ENCODE results near the gene THOC6.

The THOC6 gene

GRCh38 chr16:3023669-3024478 is at the start of gene THOC6, which contains the start of gene HCFC1R1:
Gene THOC6 (plus strand): TSS chr16:3024035. CDS start chr16:3024327, 292 bp downstream.
Gene HCFC1R1 (minus strand): TSS chr16:3023942. CDS start chr16:3023941, 1 bp downstream.
- peak; percentile 96 for DNase-seq

- no peak for DNase-seq
Observed at GRCh38 chr16:2974319-2975056, 49.3 kb upstream of the THOC6 start.

GRCh38 chr16:2975161-2975795 is 48.6 kb upstream of the THOC6 start:
- no peak for DNase-seq

GRCh38 chr16:2976201-2976600 is 47.6 kb upstream of the THOC6 start:
- DNase-seq, result no peak

GRCh38 chr16:2976673-2977072 is 47.2 kb upstream of the THOC6 start:
- no peak for DNase-seq

- no peak for DNase-seq
Observed at GRCh38 chr16:2977440-2977839, 46.4 kb upstream of the THOC6 start.

GRCh38 chr16:2979669-2980226 is 44.1 kb upstream of the THOC6 start:
- DNase-seq, result no peak

- DNase-seq, result peak; percentile 94
Observed at GRCh38 chr16:2980227-2981176, 43.3 kb upstream of the THOC6 start, which contains the start of gene PKMYT1. Gene PKMYT1 (minus strand): TSS chr16:2980446. CDS start chr16:2979657, 789 bp downstream.

- no peak for DNase-seq
Observed at GRCh38 chr16:2981177-2981898, 42.5 kb upstream of the THOC6 start.

- DNase-seq, result no peak
Observed at GRCh38 chr16:2981899-2982250, 42.0 kb upstream of the THOC6 start.

GRCh38 chr16:2982402-2982801 is 41.4 kb upstream of the THOC6 start:
- no peak for DNase-seq

- peak; percentile 71 for DNase-seq
Observed at GRCh38 chr16:2983706-2984136, 40.1 kb upstream of the THOC6 start.

GRCh38 chr16:2985462-2985861 is 38.4 kb upstream of the THOC6 start:
- DNase-seq, result no peak

GRCh38 chr16:2985893-2986355 is 37.9 kb upstream of the THOC6 start:
- no peak for DNase-seq

- DNase-seq, result no peak
Observed at GRCh38 chr16:2986623-2987188, 37.1 kb upstream of the THOC6 start.

- DNase-seq, result no peak
Observed at GRCh38 chr16:2987286-2987685, 36.5 kb upstream of the THOC6 start.

- DNase-seq, result no peak
Observed at GRCh38 chr16:2987833-2988232, 36.0 kb upstream of the THOC6 start.

- DNase-seq, result no peak
Observed at GRCh38 chr16:2988590-2989099, 35.2 kb upstream of the THOC6 start.

- no peak for DNase-seq
Observed at GRCh38 chr16:2990891-2991290, 32.9 kb upstream of the THOC6 start.

- no peak for DNase-seq
Observed at GRCh38 chr16:2991566-2992261, 32.1 kb upstream of the THOC6 start.

All from CD4-positive, alpha-beta T cell treated with Interleukin-17A for 1 hour (primary cell).